Measurements from ENCODE around the gene ZNF274.
"Not testable (repeated sequence)": the region's sequence is repeated elsewhere in the genome, so short reads cannot be mapped to it uniquely, and the experiment has no call there.

Gene ZNF274

DNA sequence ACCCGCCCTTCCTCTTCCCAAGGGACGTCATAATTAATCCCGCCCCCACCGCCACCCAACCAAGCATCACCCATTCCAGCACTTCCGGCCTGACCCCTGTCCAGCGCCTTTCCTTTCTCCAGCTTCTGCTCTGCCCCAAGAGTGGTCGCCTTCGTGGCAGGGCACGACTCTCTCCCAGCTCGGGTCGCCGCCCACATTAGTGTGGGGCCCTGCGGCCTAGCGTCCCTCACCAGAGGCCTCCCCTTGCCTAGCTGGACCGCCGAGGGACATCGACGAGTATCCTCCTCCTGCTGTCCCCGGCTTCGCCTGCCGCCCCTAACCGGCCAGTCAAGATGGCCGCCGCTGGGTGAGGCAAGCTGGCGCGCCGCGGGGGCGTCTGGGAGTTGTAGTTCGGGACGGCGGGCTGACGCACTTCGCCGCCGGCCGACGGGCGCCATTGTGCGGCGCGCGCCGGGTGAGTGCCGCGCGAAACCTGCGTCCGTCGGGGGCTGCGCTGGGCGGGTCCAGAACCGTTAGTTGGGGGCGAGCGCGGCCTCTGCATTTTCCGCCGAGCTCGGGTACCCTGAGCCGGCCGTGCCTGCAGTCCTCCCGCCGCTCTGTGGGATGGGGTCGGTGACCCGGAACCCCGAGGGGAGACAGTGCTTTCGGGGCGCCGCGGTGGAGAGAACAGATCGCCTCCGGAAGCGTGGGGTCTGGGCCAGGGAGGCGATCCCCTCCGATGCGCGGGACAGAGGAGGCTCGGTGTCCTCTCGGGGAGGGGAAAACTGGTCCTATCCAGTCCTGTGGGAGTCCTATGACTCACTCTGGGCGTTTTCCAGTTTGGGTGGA, at the start of gene ZNF274:
Gene ZNF274 (plus strand): TSS at position 73 of the 828 bp plus-strand sequence. CDS start 905 bp downstream, outside the sequence.
- DNase-seq (ENCODE audit: low spot score) = peak; percentile 97

DNA sequence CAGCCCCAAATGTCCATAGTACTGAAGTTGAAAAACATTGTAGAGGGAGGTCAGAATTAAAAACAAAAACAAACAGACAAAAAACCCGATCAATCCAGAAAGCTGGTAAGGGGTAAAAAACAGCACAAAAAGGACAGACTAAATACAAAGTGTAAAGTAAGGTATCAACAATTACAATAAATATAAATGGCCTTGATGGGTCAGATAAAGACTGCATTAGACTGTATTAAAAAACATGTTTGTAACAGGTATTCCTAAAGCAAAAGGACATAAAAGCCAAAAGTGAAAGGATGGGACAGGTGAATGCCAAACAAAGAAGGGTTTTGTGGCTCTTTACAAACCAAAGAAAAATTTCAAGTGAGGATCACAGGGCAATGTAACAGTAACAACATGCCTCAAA, 48.6 kb upstream of the ZNF274 start:
- DNase-seq (ENCODE audit: low spot score) = no peak

DNA sequence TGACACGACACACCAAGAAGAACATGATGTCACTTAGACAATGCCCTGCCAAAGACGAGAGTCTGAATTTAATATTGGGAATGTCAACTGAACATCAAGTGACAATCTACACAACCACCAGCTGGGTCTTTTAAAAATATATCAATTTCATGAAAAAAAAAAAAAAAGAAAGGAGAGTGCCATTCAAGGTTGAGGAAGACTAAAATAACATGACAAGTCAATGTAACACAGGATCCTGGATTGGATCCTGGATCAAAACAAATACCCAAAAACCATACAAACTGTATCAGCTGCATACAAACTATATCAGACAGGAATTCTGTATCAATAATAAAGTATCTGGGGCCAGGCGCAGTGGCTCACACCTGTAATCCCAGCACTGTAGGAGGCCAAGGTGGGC, 37.0 kb upstream of the ZNF274 start:
- no peak for DNase-seq (ENCODE audit: low spot score)

GRCh38 chr19:58147475-58147874, 35.4 kb upstream of the ZNF274 start:
- DNase-seq (ENCODE audit: low spot score) = not testable (repeated sequence)

DNA sequence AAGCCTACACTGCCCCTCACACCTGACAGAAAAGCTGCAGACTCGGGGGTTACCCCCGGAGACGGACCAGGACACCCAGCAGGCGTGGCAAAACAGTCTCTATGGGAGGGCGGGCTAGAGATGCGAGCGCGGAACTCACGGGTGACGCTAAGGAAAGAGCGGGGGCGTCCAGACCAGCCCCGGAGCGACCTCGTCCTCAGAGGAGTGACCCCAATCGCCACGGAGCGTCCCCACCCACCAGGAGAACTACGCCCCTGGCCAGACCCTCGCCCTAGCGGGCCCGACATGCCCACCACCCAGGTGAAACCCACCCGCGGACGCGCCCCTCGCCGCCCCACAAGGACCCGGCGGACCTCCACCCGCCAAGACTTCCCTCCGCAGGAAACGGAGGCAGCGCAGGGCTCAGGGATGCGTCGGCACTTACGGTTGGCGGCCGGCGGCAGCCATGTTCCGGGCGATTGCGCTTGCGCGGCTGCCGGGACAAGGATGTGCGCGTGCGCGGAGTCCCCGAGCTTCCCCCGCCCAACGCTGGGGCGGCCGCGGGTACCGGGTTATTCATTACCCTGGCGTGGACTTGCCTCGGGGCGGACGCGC, 32.4 kb upstream of the ZNF274 start, which contains the start of gene ZNF329:
Gene ZNF329 (minus strand): TSS at position 462 of the 594 bp plus-strand sequence. CDS start 21,286 bp downstream, outside the sequence.
- peak; percentile 90 for DNase-seq (ENCODE audit: low spot score)

- no peak for DNase-seq (ENCODE audit: low spot score)
Measured at GRCh38 chr19:58153386-58153785, 29.5 kb upstream of the ZNF274 start.

- no peak for DNase-seq (ENCODE audit: low spot score)
Measured at GRCh38 chr19:58154287-58154678, 28.6 kb upstream of the ZNF274 start.

- peak; percentile 98 for DNase-seq (ENCODE audit: low spot score)
Measured at GRCh38 chr19:58154679-58155648, 27.9 kb upstream of the ZNF274 start.

DNA sequence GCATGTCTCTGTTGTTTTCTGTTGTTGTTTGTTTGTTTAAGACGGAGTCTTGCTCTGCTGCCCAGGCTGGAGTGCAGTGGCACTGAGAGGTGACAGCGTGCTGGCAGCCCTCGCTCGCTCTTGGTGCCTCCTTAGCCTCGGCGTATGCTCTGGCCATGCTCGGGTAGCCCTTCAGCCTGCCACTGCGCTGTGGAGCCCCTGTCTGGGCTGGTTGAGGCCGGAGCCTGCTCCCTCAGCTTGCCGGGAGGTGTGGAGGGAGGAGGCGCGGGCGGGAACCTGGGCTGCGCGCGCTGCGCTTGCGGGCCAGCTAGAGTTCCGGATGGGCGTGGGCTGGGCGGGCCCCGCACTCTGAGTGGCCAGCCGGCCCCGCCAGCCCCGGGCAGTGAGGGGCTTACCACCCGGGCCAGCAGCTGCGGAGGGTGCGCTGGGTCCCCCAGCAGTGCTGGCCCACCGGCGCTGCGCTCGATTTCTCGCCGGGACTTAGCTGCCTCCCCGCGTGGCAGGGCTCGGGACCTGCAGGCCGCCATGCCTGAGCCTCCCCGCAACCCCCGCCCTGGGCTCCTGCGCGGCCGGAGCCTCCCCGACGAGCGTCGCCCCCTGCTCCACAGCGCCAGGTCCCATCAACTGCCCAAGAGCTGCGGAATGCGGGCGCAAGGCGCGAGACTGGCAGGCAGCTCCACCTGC, 25.7 kb upstream of the ZNF274 start:
- DNase-seq (ENCODE audit: low spot score) = no peak

GRCh38 chr19:58166268-58166667, 16.6 kb upstream of the ZNF274 start:
- no peak for DNase-seq (ENCODE audit: low spot score)

GRCh38 chr19:58166708-58167280, 16.1 kb upstream of the ZNF274 start:
- no peak for DNase-seq (ENCODE audit: low spot score)

GRCh38 chr19:58170860-58171259, 12.0 kb upstream of the ZNF274 start:
- DNase-seq (ENCODE audit: low spot score) = no peak

- DNase-seq (ENCODE audit: low spot score) = peak; percentile 49
Measured at GRCh38 chr19:58181902-58182576, 822 bp upstream of the ZNF274 start.

DNA sequence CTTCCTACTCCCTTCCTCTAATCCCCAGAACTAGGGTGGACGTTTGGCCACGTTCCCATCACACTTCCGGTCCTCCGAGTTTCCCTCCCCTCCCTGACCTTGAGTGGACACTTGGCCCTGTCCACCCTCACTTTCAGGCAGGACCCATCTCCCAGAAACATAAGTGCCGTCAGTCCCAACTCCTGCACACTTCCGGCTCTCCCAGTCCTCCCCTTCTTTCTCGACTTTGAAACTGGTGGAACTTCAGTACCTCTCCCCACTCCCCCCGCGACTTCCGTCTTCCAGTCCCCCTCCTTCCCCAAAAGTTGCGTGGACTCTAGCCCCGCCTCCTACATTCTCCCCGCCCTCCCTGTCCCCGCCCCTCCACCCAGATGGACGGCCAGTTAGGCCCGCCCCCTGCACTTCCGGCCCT, 278 bp upstream of the ZNF274 start:
- DNase-seq (ENCODE audit: low spot score) = no peak

DNA sequence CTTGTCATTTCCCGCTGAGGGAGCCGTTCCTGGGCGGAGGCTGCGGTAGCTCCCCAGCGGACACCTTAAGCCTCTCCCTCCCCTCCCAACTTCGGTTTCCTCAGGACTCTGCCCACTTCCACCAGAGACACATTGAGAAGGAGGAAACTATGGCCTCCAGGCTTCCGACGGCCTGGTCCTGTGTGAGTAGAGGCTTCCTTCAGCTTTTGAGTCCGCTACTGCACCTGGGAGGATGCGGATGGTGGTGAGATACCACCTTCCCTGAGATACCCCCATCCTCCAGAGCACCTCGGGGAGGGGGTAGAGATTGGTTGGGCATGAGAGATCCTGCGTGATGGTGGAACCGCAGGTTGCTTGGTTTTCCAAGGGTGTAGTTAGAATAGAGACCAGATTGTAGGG, 955 bp downstream of the ZNF274 start:
- DNase-seq (ENCODE audit: low spot score) = no peak

DNA sequence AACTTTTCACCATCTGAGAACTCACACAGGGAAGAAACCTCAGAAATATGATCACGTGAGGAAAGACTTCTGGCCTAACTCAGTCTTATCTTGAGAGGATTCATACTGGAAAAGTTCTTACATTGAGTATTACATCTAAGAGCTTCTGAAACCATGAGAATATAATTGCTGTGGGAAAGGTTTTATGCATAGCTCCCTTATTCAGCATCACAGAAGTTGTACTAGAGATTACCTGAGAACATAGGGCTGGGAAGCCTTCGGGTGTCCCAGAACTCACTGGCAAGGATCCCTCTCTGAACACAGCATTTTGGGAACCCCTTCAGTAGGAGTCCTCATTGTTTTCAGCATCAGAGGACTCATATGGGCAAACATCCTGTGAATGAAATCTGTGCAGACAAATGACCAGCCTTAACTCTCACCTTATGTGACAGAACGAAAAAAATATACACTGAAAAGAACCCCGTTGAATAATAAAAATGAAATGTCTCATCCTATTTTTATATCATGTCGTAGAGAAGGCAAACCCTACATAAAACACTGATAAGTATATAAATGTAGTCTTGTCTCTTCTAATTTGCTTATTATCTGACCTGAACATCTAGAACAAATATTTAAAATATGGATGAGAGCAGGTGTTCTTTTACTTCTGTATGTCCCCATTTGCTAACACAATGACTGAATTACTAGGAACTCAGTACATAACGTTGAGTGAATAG, 14.2 kb downstream of the ZNF274 start:
- no peak for DNase-seq (ENCODE audit: low spot score)

GRCh38 chr19:58203814-58204475, 21.1 kb downstream of the ZNF274 start:
- no peak for DNase-seq (ENCODE audit: low spot score)

GRCh38 chr19:58204566-58204965, 21.7 kb downstream of the ZNF274 start:
- no peak for DNase-seq (ENCODE audit: low spot score)

DNA sequence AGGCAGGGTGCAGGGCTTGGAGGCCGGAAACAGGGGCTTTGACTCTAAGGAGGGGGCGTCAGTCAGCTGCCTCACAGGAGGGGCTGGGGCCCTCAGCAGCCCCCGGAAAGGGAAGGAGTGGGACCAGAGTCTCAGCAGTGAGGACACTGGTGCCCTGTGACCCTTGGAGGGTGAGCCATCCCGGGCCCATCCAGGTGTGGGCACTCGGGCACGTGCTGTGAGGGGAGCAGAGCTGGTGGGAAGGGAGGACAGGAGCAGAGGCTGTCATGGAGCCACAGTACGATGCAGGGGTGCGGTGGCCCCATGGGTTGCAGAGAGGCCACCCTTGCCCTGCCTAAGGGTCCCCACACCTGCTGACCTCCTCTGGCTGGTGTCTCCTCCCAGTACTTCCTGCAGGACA, 26.7 kb downstream of the ZNF274 start:
- no peak for DNase-seq (ENCODE audit: low spot score)
